Endothelial cell of umbilical vein (primary cell): Measurements from ENCODE around the gene ERBB4.

Experiments used
- CTCF ChIP-seq, 2 donors: IDR thresholded peaks; 1 replicate in 1 of 2; 2 replicates in 1 of 2; pipeline ENCODE4 v1.5.1; 2011; ENCODE audit warnings: low read length in 2 of 2, mild to moderate bottlenecking in 2 of 2, moderate library complexity in 2 of 2, control low read depth in 1 of 2, inconsistent platforms in 1 of 2, low read depth in 1 of 2; ENCODE audit not compliant: insufficient read depth in 1 of 2; ENCODE audit errors: extremely low read depth in 1 of 2
- EZH2 ChIP-seq: IDR thresholded peaks from 2 replicates; pipeline ENCODE4 v1.6.1; 2012; ENCODE audit warnings: borderline replicate concordance, low read depth, mild to moderate bottlenecking, moderate library complexity, low read length, inconsistent platforms; ENCODE audit not compliant: severe bottlenecking
- FOS ChIP-seq: IDR thresholded peaks from 2 replicates; pipeline ENCODE4 v1.6.1; 2011; ENCODE audit warnings: mild to moderate bottlenecking, low read length, moderate library complexity, borderline replicate concordance; ENCODE audit not compliant: insufficient read depth
- JUN ChIP-seq: IDR thresholded peaks from 2 replicates; pipeline ENCODE4 v1.6.1; 2011; ENCODE audit warnings: borderline replicate concordance, low read depth; ENCODE audit not compliant: insufficient read length, insufficient read depth
- MYC ChIP-seq: IDR thresholded peaks from one replicate; pipeline ENCODE4 v1.6.1; 2011; ENCODE audit warnings: mild to moderate bottlenecking, low read depth, low read length
- POLR2A ChIP-seq: IDR thresholded peaks from 2 replicates; pipeline ENCODE4 v1.6.1; 2012; ENCODE audit warnings: low read depth, mild to moderate bottlenecking, control low read depth, low read length
- POLR2AphosphoS5 ChIP-seq: IDR thresholded peaks from 2 replicates; pipeline ENCODE4 v1.6.1; 2012; ENCODE audit warnings: low read depth, mild to moderate bottlenecking, control low read depth, low read length, moderate library complexity; ENCODE audit not compliant: insufficient read depth
- TF ChIP-seq, protein P1 (sequence below): IDR thresholded peaks from 2 replicates; pipeline ENCODE4 v1.6.1; 2011; ENCODE audit not compliant: insufficient read depth, insufficient read length

DNA sequence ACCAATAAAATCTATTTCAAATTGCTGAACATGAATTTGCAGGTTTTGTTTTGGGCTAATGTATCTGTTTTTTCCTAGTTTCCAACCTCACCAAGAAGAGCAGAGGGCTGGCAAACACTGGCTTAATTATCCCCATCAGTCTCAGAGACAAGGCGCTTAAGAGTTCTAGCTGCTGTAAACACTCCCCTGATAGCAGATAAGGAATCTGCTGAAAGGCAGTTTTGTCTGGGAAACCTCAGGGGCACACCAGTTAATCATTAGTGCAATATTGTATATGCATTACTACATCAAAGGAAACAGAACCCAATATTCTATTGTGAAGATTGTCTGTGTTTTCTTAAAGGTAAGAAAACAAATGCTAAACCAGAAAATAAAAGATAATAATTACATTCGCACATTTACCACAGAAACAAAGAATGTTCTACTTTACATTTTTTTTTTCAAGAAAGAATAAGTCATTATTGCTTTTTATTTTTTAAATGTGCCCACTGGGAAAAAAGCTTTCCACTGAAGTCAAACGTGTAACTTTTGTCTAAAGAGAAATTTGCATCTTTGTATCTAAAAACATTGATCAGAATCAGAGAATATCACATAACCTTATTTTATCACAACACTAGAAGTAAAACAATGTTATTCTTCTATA, 179.1 kb downstream of the ERBB4 start:
- TF ChIP-seq CTCF (IDR thresholded peaks at IDR 0.05; ENCODE audit: extremely low read depth in 1 of 2, insufficient read depth in 1 of 2, low read depth in 1 of 2, low read length in 2 of 2) (no peak), EZH2 (no peak), POLR2AphosphoS5 (no peak), POLR2A (no peak), JUN (no peak), FOS (no peak), MYC (no peak)
- TF ChIP-seq, protein P1, sequence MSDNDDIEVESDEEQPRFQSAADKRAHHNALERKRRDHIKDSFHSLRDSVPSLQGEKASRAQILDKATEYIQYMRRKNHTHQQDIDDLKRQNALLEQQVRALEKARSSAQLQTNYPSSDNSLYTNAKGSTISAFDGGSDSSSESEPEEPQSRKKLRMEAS = no peak
